ENCODE data around the gene SPSB2.

The SPSB2 gene

DNA sequence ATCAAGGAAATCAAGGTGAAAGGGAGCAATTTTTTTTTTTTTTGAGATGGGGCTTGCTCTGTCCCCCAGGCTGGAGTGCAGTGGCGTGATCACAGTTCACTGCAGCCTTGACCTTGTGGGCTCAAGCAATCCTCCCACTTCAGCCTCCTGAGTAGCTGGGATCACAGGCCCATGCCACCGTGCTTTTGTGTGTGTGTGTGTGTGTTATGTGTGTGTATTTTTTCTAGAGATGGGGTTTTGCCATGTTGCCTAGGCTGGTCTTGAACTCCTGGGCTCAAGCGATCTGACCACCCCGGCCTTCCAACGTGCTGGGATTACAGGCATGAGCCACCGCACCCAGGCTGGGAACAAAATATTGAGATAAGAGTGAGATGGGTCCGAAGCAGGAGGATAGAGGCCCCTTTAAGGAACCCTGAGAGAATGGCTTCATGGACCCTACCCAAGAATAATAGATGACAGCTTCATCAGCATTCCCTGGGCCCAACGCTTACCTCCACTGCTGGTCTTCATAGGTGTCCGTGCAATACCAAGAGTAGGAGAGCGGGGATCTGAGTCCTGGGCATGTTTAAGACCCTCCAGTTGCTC lies 23.0 kb downstream of the SPSB2 start:
- no peak for DNase-seq

DNA sequence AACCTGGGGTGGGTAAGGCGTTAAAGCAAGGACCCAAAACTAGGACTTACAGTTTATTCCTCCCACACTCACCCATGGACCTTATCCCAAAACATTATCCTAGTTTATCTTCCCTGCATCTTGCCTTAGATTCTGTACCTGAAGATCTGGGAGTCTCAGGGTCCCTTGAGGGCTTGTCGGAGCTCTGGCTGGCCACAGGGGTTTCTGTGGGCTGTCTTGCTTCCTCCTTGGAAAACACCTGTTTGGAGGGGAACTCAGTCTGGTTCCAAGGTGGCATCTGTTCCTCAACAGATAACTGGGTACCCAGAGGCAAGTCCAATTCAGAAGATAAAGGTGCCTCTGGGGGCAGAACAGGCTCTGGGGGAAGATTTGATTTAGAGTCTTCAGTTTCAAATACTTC lies 23.7 kb downstream of the SPSB2 start:
- no peak for DNase-seq

DNA sequence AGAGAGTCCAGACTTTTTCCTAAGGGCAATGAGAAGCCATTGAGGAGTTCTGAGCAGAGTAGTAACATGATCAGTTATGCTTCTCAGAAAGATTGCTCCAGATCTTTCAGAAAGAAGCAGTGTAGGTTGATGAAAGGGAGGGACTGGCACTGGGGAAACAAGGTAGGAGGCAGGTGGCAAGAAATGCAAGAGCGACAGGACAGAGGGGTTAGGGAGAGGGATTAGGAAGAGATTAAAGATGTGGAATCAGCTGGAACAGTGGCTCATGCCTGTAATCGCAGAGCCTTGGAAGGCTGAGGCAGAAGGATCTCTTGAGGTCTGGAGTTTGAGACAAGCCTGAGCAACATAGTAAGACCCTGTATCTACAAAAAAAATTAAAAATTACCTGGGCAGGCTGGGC lies 25.4 kb downstream of the SPSB2 start:
- no peak for DNase-seq

DNA sequence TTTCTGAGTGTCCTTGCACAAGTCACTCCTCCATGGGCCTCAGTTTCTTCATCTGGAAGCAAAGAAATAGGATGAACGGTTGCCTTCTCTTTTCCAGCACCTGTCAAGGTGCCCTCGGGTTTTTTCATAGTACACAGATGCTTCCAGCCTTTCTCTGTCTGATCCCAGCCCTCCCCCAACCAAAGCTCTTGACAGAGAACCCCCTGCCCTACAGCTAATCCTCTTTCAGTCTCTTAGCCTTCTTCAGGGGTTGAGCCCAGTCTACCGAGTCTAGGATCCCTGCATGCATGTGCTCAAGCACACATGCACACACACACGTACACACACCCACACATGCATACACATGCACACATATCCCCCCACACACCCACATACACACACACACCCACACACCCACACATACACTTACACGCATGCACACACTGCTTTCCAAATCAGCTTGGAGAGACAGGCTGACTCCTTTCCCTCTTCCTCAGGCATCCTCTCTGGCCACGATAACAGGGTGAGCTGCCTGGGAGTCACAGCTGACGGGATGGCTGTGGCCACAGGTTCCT lies 26.7 kb downstream of the SPSB2 start:
- DNase-seq: no peak

DNA sequence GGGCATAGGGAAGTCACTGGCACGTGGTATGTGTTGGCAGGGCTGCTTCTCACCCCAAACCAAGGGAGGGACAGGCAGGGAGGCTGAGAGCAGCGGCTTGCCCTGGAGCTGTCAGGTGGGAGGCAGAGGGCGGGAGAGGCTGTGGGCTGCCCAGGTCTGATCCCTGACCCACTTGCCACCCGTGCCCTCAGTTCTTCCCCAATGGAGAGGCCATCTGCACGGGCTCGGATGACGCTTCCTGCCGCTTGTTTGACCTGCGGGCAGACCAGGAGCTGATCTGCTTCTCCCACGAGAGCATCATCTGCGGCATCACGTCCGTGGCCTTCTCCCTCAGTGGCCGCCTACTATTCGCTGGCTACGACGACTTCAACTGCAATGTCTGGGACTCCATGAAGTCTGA lies 27.7 kb downstream of the SPSB2 start:
- no peak for DNase-seq

DNA sequence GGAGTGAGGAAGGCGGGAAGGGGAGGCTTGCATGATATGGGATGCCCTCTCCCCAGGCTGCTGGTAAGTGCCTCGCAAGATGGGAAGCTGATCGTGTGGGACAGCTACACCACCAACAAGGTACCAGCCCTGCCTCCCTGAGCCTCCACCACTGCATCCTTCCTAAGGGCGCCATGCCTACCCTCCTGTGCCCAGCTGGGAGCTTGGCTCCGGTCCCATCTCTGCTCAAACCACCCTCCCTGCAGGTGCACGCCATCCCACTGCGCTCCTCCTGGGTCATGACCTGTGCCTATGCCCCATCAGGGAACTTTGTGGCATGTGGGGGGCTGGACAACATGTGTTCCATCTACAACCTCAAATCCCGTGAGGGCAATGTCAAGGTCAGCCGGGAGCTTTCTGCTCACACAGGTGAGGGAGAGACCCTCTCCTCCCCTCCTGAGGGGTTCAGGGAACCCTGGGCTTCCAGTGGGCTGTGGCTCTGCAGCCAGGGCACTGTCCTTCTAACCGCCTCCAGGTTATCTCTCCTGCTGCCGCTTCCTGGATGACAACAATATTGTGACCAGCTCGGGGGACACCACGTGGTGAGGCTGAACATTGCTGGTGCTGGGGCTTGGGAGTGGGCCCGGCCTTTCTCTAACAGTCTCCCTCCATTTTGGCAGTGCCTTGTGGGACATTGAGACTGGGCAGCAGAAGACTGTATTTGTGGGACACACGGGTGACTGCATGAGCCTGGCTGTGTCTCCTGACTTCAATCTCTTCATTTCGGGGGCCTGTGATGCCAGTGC lies 29.8 kb downstream of the SPSB2 start:
- DNase-seq: no peak

DNA sequence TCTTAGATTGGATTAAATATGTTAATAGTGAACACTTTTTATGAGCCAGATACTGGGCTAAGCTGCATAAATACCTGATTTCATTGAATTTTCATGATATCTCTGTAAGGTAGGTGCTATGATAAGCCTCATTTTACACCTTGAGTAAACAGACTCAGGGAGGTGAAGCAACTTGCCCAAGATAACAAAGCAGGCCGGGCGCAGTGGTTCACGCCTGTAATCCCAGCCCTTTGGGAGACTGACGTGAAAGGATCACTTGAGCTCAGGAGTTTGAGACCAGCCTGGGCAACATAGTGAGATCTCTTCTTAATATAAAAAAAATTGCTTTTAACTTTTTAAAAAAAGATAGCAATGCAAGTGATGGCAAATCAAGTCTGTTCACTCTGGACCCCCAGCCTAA lies 31.0 kb downstream of the SPSB2 start:
- DNase-seq: no peak

DNA sequence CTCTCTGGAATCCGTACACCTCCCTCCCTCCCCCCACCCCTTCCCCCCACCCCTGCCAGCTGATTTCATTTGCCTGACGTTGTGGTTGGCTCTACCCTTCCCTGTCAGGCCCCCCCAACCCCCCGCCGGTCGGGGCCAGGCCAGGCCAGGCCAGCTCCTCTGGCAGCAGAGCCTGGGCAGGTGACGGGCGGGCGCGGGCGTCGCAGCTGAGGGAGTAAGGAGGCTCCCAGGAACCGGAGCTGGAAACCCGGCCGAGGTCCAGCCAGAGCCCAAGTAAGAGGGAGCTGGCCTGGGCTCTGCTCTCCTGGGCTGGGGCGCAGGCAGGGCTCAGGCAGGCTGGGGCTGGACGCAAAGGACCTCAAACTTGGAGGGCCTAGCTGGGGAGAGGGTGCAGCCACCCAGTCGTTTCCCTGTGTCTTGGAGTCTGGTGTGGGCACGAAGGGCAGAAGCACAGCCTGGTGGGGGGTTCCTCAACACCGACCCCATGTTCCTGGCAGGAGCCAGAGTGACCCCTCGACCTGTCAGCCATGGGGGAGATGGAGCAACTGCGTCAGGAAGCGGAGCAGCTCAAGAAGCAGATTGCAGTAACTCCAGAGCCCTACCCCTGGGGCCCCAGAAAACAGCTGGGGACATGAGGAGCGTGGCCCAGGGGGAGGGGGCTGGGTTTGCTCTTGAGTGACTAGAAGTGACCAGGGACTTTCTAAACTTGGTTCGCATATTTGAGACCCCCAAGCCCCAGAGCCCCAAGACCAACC lies 32.2 kb downstream of the SPSB2 start, which contains the start of gene GNB3:
Gene GNB3 (plus strand): TSS at position 165 of the 755 bp plus-strand sequence. CDS start 363 bp downstream, at position 528.
- no peak for DNase-seq

DNA sequence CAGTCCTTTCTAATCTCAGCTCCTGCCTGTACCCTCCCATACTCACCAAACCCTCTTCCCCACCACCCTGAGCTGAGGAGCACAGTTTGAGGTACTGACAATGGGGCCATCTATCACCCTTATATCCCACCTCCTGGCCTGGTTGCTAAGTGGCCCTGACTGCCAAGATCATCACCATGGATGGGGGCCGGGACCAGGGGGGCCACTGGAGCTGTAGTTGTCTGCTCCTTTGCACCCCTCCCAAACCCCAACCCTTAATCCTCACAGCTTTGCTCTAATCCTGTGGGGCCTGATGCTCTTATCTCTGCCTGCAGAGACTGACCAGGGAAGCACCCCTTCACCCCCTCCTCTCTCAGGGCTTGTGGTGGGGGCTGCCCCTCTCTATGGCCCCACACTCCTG lies 32.8 kb downstream of the SPSB2 start:
- DNase-seq: no peak

DNA sequence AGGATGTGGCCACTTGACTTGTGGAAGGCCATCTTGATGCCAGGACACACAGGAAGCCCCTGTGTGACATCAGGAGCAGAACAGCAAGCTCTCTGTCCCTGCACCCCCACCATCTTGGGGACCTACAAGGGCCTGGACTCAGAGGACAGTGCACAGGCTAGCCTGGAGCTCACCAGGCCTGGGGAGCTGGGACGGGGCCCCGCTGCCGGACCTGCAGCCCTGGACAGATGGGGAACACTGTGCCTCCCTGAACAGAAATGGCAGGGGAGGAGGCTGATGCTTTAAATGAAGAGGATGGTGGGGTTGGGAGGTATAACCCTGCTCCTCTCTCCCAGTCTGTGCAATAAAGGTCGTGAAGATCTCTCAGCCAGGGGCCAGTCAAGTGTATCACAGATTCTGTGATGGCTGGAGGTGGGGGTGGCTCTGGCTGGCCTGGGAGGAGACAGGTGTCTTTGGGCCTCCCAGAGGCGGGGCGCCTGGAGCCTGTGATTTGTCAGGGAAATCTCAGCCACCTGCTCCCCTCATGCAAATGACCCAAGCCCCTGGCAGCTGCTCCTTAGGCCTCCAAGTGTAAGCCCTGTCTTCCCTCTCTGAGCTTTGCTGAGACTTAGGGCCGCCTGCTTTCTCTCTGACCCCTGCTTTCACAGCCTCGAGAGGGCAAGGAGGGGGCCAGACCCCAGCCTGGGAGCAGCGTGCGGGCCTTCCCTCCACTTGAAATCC lies 33.5 kb downstream of the SPSB2 start:
- DNase-seq: no peak

DNA sequence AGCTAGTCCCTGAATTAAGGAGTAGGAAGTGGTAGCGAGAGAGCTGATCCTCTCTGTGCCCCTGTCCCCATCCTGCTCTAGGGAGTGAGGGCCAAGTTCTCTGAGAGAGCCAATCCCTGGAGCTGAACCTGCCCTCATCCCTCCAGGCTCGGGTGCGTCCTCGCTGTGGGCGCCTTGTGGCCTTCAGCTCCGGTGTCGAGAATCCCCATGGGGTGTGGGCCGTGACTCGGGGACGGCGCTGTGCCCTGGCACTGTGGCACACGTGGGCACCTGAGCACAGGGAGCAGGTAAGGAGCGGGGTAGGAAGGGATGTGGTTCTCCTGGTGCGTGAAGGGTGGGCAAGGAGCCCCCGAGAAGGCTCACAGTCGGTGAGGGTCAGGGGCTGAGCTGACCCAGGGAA lies 34.2 kb downstream of the SPSB2 start:
- no peak for DNase-seq

DNA sequence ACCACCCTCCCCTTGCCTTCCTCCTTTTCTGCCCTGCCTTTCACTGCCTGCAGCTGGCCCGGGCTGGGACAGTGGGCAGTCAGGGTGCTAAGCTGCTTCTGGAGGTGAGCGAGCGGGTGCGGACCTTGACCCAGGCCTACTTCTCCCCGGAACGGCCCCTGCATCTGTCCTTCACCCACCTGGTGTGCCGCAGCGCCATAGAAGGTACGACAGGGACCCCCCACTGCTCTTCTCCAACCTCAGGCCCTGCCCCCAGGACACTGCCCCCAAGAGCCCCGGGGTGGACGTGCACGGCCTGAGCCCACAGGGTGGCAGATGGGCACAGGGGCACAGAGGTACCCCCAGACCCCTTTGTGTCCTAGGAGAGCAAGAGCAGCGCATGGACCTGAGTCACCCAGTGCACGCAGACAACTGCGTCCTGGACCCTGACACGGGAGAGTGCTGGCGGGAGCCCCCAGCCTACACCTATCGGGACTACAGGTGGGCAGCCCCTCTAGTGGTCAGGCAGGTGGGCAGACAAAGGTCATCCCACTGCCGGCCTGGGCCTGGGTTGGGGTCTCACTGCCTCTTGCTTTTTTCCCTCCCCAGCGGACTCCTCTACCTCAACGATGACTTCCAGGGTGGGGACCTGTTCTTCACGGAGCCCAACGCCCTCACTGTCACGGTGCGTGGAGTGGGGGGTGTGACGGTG lies 35.6 kb downstream of the SPSB2 start:
- no peak for DNase-seq

DNA sequence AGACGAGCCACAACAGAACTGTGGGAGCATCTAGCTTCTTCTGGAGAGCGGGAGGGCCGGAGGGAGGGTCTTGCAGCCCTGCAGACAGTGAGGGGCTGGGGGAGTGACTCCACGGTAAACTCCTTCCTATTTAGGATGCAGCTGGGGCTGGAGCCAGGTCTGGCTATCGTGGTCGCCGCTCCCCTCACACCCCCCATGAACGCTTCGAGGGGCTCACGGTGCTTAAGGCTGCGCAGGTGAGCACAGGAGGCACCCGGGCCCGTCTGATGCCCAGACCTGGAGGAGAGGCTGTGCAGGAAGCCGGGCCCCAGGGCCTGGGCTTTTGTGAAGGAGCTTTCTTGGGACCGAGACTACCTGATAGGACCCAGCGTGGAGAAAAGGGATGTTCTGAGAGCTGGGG lies 36.3 kb downstream of the SPSB2 start:
- no peak for DNase-seq

DNA sequence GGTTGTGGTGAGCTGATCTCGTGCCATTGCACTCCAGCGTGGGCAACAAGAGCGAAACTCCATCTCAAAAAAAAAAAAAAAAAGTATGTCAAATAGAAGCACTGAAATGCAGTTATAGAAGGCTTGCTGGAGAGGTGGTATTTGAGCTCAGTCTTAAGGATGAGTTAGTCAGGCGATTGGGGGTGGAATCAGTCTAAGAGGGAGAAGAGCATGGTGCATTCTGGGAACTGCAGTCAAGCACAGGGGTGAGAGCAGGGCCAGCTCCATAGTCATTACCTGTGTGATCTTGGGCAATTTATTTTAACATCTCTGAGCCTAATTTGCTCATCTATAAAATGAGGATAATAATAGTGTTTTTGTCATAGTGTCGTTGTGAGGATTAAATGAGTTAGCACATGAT lies 38.2 kb downstream of the SPSB2 start:
- no peak for DNase-seq

DNA sequence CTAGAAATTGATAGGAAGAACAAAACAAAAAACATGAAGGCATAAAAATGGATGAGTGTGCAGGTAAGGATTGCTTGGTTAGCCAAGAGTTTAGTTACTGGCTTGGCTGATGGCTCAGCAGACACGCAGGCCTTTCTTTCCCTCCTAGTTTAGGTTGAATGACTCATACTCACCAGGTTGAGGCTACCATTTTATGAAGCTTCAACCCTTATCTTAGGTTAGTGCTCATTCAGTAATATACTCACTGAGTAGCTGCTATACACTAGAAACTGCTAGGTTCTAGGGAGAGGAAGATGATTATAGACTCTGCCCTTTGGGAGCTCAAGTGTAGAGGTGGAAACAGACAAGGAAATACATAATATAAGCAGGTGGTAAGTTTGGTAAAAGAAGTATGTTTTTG lies 38.8 kb downstream of the SPSB2 start:
- DNase-seq: no peak

DNA sequence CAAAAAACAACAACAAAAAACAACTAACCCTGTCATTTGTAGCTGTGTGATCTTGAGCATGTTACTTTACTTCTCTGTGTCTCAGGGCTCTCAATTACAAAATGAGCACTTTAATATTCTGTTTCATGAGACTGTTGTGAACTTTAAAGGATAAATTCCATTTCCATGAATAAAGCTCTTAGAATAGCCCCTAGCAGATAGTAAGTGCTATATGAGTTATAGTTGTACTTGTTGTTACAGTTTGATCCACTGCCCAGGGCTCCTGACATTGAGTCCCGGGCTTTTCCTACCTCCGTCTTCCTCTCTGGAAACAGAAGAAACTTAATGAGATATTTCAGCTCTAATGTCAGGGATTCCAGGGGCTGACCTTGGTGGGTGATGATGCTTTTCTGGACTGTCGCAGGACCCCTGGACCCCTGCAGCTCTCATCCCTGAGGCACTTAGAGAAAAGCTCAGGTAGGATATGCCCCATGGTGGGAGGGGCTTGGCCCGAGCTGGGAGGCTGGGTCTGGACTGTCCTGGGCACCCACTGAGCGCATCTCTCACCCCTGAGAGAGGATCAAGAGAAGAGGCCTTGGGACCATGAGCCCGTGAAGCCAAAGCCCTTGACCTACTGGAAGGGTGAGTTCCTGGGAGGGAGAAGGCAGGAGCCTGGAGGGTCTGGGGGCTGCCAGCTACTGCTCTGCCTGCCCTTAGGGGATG lies 39.8 kb downstream of the SPSB2 start:
- no peak for DNase-seq

DNA sequence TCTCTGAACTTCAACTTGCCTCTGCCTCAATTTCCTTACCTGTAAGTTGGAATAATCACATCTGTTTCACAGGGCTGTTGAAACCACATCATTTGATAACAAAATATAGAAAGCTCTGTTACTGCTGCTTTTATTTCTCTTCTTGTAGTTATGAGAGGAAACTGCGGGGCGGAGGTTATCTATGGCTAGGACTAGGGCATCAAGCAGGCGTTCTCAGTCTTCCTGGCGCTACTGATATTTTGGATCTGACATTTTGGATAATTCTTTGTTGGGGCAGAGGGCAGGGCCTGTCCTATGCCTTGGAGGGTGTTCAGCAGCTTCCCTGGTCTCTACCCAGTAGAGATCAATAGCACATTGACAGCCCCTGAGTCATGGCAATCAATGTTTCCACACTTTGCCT lies 41.0 kb downstream of the SPSB2 start:
- DNase-seq: no peak

DNA sequence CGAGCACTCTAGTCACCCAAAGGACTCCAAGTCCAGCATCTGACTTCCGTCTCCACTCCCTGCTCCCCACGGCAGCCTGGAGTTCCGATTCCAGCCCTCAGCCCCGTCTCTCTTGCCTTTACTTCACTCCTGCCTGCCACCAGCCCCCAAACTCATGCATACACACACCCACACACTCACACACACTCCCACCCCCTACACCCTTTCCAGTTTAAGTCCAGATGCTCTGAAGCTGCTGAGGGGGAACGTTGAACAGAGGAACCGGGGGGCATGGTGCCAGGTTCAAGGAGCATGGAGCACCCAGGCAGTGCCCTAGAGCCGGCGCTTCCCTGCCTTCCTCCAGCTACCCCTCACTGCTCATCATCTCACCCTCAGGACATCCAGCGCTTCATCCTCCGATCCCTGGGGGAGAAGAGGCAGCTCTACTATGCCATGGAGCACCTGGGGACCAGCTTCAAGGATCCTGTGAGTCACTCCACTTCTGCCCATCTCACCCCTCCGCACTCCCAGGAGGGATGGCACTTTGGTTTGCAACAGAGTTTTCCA lies 41.6 kb downstream of the SPSB2 start:
- no peak for DNase-seq

DNA sequence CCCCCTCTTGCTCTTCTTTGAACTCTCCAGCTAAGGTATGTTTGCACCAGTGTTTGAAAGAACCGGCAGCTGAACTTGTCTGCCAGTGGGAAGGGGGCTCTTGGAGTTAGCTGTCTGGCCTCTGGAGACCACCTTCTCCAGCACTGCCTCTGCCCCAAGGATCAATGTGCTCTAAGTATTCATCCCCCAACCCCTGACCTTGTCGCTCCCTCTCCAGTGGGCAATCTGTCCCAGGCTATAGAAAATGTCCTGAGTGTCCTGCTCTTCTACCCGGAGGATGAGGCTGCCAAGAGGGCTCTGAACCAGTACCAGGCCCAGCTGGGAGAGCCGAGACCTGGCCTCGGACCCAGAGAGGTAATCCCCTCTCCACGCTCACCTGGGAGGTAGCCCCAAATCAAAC lies 42.1 kb downstream of the SPSB2 start:
- DNase-seq: no peak

DNA sequence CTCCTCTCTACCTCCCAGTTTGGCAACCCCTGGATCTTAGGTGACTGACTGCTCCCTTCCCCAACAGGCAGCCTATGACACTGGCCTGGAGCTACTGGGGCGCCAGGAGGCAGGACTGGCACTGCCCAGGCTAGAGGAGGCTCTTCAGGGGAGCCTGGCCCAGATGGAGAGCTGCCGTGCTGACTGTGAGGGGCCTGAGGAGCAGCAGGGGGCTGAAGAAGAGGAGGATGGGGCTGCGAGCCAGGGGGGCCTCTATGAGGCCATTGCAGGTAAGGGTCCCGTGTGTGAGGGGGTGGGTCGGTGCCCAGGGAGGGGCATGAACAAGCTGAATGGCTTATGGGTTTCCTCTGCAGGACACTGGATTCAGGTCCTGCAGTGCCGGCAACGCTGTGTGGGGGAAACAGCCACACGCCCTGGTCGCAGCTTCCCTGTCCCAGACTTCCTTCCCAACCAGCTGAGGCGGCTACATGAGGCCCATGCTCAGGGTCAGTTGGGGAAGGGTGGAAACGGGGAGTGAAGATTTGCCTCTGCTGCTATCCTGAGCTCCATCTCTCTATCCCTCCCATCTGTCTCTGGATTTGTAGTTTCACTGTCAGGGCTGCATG lies 42.7 kb downstream of the SPSB2 start:
- no peak for DNase-seq

Measured in activated CD4-positive, alpha-beta T cell treated with anti-CD3 and anti-CD28 coated beads for 1 hour (primary cell).